Measurements from ENCODE around the gene DNAH7. TPM values are rescaled to one million over a fixed set of nuclear protein-coding genes. Genes with fewer than 3 reads are reported as not detected.
A peak's percentile ranks its signal among the peaks of the same experiment; 100 is the strongest.

Gene DNAH7
- total and polyA plus RNA-seq, 8 donors = 1.6 to 6.2 (median 4.8) TPM

- H3K27me3 ChIP-seq = no peaks in the 10 kb centered on the region
- H3K36me3 ChIP-seq = peaks cover 0 to 13% of the 10 kb centered on the region in 2 donors
- DNase-seq (no peak), ATAC-seq (no peak)
- TF ChIP-seq CTCF (IDR thresholded peaks at IDR 0.05) = no peak
- H3K27ac ChIP-seq = no peak overlapping the region
- intact Hi-C loops (cut with DNase I) = no loop called here
- H3K9me3 ChIP-seq = peaks cover 0 to under 1% of the 10 kb centered on the region in 2 donors
- no peak overlapping the region for H3K4me3 ChIP-seq
- no peaks in the 10 kb centered on the region for H3K4me1 ChIP-seq
Measured at GRCh38 chr2:195741191-195741590, 327.4 kb downstream of the DNAH7 start.

GRCh38 chr2:195737511-195738325, 330.9 kb downstream of the DNAH7 start:
- no peak overlapping the region for H3K27ac ChIP-seq
- no peak overlapping the region for H3K4me3 ChIP-seq
- H3K9me3 ChIP-seq = no peaks in the 10 kb centered on the region
- no peak for TF ChIP-seq CTCF (IDR thresholded peaks at IDR 0.05)
- ATAC-seq = no peak
- peak in 2 of 4 donors; percentile 27 to 48 for DNase-seq
- peaks cover 0 to 17% of the 10 kb centered on the region in 2 donors for H3K36me3 ChIP-seq
- no peaks in the 10 kb centered on the region for H3K27me3 ChIP-seq
- no peaks in the 10 kb centered on the region for H3K4me1 ChIP-seq
- intact Hi-C loops (cut with DNase I) = no loop called here

GRCh38 chr2:195735347-195735746, 333.3 kb downstream of the DNAH7 start:
- intact Hi-C loops (cut with DNase I) = no loop called here
- ATAC-seq (no peak), DNase-seq (no peak)
- H3K36me3 ChIP-seq = peaks cover 0 to 20% of the 10 kb centered on the region in 2 donors
- no peak overlapping the region for H3K27ac ChIP-seq
- no peak overlapping the region for H3K4me3 ChIP-seq
- no peaks in the 10 kb centered on the region for H3K4me1 ChIP-seq
- no peaks in the 10 kb centered on the region for H3K9me3 ChIP-seq
- no peaks in the 10 kb centered on the region for H3K27me3 ChIP-seq
- no peak for TF ChIP-seq CTCF (IDR thresholded peaks at IDR 0.05)

GRCh38 chr2:195734931-195735330, 333.7 kb downstream of the DNAH7 start:
- Histone ChIP-seq H3K36me3 (peaks cover 0 to 24% of the 10 kb centered on the region in 2 donors), H3K27ac (no peak overlapping the region), H3K27me3 (no peaks in the 10 kb centered on the region), H3K4me1 (no peaks in the 10 kb centered on the region), H3K9me3 (no peaks in the 10 kb centered on the region), H3K4me3 (no peak overlapping the region)
- intact Hi-C loops (cut with DNase I) = no loop called here
- no peak for TF ChIP-seq CTCF (IDR thresholded peaks at IDR 0.05)
- DNase-seq = no peak
- no peak for ATAC-seq

GRCh38 chr2:195734395-195734794, 334.2 kb downstream of the DNAH7 start:
- TF ChIP-seq CTCF (IDR thresholded peaks at IDR 0.05) = no peak
- H3K4me1 ChIP-seq = no peaks in the 10 kb centered on the region
- H3K9me3 ChIP-seq = no peaks in the 10 kb centered on the region
- no peak for ATAC-seq
- H3K4me3 ChIP-seq = no peak overlapping the region
- intact Hi-C loops (cut with DNase I) = no loop called here
- peak in 1 of 4 donors; percentile 34 for DNase-seq
- H3K36me3 ChIP-seq = peaks cover 0 to 24% of the 10 kb centered on the region in 2 donors
- no peaks in the 10 kb centered on the region for H3K27me3 ChIP-seq
- no peak overlapping the region for H3K27ac ChIP-seq

Data from left lung (tissue), 10 donors.